GM12801 (cell line): ENCODE results near the gene FRAS1.

Experiments used
- TF ChIP-seq, protein P1 (sequence below): IDR thresholded peaks from one replicate; pipeline ENCODE4 v1.5.1; 2011; ENCODE audit warnings: control low read depth; ENCODE audit not compliant: insufficient read length; ENCODE audit errors: extremely low read depth

Gene FRAS1

DNA sequence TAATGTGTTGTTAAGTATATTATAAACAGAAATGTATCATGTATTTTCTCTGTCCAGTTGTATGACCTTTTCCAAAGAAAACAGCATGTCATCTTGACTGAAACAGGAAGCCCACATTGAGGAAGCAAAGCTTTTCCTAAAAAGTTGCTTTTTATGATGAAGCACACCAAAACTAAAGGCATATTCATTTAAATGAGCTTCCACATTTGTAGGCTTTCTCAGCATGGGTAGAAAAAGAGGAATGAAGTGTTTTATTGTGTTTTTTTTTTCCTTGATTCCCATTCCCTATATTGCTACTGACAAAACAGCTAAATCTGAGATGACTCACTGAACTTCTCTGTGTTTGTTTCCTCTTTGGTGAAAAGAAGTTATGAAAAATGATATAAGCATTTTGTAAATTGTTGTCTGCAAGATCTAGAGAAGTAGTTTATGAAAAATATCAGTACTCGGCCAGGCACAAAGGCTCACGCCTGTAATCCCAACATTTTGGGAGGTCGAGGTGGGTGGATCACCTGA is 32.5 kb upstream of the FRAS1 start:
- TF ChIP-seq, protein P1, sequence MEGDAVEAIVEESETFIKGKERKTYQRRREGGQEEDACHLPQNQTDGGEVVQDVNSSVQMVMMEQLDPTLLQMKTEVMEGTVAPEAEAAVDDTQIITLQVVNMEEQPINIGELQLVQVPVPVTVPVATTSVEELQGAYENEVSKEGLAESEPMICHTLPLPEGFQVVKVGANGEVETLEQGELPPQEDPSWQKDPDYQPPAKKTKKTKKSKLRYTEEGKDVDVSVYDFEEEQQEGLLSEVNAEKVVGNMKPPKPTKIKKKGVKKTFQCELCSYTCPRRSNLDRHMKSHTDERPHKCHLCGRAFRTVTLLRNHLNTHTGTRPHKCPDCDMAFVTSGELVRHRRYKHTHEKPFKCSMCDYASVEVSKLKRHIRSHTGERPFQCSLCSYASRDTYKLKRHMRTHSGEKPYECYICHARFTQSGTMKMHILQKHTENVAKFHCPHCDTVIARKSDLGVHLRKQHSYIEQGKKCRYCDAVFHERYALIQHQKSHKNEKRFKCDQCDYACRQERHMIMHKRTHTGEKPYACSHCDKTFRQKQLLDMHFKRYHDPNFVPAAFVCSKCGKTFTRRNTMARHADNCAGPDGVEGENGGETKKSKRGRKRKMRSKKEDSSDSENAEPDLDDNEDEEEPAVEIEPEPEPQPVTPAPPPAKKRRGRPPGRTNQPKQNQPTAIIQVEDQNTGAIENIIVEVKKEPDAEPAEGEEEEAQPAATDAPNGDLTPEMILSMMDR = no peak

DNA sequence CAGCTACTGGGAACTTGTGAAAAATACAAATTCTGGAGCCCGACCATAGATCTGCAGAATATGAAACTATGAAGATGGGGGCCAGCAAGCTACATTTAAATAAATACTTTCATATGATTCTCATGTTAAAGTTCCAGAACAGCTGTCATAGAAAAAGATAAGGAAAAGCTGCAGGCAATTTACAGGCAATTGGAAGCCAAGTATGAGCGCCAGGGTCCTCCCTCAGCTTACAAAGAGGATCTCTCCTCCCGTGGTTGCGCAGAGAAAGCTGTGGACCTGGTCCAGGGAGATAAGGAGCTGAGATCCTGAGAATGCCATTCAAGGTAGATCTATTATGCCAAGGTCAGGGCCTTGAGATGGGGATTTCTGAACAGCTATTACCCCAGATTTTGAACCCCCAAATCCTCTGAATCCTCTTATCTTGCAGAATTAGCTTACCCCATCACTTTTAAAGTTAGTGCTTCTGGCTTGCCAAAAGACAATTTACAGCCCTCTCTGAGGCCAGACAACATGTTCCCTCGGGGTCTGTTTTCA is 25.6 kb upstream of the FRAS1 start:
- TF ChIP-seq, protein P1 = no peak

DNA sequence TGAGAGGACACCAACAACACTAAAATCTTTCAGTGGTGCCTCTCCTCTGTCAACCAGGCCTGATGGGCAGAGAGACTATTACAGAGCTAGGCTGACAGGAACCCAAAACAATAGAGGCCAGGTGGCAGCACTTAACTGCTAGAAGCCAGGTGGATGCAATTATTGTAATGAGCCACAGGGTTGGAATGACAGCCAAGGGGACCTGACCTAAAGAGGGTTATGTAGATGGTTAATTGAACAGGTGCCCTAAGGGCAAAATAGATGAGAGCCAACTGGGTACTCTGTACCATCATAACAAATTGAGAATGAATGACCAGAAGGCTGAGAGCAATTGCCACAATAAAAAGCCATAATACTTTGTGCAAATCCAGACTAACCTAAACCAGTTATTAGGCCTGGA is 24.7 kb upstream of the FRAS1 start:
- TF ChIP-seq, protein P1 = no peak

DNA sequence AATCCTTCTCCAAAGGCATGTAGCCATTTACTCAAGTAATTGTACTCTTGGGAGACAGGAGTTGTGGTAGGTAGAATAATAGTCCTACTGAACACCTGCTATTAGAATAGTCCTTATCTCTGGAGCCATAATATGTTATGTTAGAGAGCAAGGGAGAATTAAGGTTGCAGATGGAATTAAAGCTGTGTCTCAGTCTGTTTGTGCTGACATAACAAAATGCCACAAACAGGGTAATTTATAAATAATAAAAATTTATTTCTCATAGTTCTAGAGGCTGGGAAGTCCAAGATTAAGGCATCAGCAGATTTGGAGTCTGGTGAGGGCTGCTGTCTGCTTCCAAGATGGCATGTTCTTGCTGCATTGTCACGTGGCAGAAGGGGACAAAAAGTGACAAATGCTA is 24.2 kb upstream of the FRAS1 start:
- TF ChIP-seq, protein P1 = no peak

DNA sequence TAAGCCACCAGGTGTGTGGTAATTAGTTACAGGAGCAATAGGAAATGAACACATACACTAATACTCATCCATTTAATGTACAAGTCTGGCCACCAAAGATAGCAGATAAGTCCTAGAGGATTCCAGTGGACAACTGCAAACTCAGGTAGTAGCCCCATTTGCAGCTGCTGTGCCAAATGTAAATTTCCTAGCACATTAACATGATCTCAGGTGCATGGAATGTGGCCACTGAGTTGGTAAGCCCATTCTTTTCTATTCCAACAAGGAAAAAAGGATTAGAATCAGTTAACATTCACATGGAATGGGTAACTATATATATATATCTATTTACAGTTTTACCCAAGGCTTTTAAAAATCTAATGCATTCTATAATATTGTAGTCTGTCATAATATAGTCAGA is 23.3 kb upstream of the FRAS1 start:
- TF ChIP-seq, protein P1 = no peak

DNA sequence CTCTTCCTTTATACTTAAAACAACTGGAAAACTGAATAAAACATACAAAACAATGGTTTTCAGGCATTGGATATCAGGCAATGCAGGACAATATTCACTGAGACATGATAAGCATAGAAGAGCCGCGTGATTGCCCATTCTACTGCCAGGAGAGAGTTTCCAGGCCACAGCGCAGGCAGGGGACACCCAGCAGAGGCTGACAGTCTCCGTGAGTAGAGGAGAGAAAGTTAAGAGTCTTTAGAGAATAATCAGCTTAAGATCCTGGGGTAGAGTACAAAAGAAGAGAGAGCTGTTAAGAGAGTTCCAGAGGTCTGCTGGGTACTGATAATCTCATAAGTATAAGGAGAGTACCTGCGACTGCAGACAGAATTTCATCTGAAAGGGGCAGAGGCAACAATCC is 18.4 kb upstream of the FRAS1 start:
- TF ChIP-seq, protein P1 = no peak

DNA sequence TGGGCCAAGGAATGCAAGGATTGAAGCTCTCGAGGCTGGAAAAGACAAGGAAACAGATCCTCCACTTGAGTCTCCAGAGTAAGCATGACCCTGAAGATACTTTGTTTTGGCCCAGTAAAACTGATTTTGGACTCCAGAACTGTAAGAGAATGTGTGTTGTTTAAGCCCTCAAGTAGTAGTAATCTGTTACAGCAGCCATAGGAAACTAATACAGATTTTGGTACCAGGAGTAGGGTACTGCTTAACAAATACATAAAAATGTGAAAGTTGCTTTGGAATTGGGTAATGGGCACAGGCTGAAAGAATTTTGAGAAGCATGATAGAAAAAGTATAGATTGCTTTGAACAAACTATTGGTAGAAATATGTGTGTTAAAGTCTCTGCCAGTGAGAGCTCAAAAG is 17.4 kb upstream of the FRAS1 start:
- TF ChIP-seq, protein P1 = no peak

DNA sequence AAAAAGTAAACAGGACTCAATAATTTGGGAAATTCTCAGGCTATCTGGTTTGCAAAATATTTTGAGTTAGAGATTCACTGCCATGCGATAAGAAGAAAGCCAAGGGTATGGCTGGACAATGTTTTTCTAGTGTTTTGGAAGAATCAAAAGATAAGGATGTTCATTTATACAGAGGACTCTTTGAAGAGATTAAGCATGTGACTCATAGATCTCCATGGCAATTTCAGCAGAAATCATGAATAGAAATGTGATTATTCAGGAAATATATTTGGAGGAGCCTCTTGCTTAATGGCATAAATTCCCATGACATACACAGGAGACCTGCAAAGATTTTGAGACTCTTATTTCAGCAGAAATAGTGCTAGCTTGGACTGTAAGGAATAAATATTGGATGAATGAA is 16.7 kb upstream of the FRAS1 start:
- TF ChIP-seq, protein P1 = no peak
